HG02642 (cell line): ENCODE measurements around the gene SETD3.

Experiments
- ATAC-seq: cut with Tn5 transposase; IDR thresholded peaks from one replicate; pipeline ENCODE4 v1.9.1; 2021; ENCODE audit warnings: mild to moderate bottlenecking; ENCODE audit not compliant: unreplicated experiment, poor library complexity

The SETD3 gene

DNA sequence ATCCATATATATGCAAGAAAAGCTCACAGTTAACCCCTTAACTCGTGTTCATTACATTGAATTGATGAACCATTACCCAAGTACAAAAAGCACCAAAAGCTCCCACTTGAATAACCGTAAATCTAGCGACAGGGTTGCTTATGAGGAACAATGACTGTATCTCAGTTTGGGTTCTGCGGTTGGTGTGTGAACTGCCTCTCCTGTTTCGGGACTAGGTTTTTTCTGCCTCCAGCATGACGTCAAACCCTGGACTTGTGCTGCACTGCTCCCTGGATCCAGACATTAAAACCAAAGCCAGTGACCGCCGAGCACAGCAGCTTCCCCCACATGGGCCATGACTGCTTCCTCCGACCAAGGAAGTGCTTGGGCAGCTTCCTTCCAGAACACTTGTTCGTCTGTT is 77.7 kb downstream of the SETD3 start:
- ATAC-seq, result no peak

DNA sequence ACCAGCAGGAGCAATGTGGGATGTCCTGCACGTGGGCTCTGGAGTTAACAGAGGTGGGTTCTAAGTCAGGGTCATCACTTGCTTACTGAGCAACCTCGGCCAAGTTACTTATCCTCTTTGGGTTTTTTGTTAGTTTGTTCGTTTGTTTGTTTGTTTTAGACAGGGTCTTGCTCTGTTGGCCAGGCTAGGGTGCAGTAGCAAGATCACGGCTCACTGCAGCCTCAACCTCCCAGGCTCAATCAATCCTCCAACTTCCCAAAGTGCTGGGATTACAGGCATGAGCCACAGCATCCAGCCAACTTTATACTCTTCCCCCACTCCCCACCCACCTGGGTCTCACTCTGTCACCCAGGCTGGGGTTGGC is 78.4 kb downstream of the SETD3 start:
- ATAC-seq, result no peak

DNA sequence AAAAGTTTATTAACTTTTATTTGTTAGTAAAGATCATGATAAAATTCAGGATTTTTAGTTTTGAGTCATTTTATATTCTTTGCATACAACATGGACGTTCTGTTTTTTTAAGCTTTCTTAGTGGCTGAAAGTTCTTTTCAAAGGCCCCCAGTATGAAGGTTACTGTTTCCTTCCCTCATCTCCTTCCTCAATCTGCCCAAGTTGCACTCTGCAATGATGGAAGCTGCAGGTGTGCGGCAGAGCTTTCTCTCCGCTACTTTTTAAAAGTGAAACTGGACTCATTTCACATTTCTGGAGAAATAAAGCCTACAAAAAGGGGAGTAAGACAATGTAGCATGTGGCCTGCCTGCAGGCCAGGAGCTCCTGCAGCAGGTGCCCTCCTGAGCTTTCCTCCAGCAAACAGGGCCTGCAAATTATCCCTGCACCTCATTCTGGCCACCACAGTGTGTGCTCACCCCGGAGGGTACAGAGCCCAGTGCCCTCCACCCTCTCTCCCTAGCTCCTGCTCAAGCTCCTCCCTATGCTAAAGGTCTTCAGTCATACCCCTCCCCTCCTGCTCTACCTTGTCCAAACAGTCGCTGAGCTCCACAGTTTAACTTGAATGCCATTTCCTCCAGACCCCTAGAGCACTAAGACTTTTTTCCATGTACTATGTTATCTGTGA is 78.9 kb downstream of the SETD3 start:
- no peak for ATAC-seq

DNA sequence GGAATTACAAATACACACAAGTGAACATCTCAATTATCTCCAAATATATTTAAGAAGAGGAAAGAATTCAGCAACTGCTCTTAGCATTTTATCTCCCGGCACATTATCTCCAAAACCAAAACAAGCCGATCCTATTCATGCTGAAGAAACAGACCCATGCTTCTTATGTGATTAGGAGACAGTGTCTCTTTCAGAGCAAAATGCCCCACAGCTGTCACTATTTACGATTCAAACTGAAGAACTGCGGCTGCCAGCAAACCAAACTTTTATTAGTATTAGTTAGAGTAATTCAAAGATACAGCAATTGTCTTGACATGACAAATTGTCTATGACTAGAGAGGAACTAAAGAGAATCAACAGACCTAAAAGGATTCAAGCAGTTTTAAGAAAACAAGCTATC is 79.4 kb downstream of the SETD3 start:
- ATAC-seq, result no peak

DNA sequence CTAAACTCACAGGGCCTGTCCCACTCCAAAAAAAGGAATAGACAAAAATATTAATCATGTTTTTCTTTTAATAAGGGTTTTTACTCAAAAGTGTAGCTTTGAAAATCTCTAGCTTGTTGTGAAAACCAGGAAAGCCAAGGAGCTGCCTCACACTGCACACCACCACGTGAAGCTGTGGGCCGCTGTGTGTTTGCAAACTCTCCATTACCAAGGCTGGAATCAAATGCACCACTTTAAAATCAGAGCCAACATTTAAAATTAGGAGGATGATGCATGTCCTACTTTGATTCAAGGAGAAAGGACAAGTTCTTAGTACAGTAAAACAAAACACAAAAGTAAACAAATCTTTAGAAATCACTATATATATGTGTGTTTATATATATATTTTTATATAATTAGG is 83.0 kb downstream of the SETD3 start:
- ATAC-seq, result no peak

DNA sequence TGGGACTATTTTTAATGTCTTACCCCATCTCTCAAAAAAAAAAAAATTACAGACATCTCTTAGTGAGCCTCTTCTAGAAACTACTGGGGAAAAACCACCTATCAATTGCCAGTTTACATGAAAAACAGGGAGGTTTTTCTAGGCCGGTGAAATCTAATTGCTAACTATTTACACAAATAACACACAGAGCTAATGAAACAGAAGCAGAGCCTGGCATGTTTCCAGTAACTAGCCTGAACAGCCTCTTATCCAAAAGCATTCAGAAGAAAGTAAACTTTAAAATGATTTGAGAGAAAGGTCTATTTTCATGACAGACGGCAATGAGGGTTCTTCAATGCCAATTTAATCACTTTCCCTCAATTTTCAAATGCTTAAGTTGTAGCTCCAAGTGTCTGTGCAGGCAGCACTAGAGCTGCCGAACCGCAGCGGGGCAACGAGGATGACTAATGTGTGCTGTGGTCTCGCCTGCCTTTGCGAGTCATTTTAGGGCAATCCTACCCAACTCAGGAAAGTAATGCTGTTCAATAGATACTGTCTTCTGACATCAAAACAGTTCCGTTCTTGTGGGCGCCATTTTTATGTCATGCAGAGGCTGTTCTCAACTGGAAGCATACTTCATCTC is 84.6 kb downstream of the SETD3 start:
- no peak for ATAC-seq

DNA sequence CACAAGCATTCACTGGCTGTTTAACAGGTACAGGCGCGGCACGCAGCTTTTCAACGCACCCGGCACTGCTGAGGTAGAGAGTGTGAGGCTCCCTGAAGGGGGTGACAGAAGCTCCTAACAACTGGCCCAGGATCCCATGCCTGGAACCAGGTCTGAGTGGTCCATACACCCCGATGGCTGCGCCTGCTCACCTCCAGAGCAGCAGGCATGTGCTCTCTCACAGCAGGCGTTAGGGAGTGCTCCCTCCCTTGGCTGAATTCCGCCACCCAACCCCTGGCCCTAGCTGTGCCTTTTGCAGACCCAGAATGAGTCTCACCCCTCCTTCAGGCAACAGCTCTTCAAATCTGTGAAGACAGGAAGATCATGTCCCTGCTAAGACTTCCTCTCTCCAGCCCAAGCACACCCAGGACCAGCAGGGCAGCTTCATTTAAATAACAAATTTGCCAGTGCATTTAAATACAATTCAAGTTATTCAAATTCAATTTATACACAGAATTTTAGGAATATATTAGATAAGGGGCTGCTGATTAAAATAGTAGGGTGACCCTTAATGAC is 86.0 kb downstream of the SETD3 start:
- ATAC-seq, result no peak

DNA sequence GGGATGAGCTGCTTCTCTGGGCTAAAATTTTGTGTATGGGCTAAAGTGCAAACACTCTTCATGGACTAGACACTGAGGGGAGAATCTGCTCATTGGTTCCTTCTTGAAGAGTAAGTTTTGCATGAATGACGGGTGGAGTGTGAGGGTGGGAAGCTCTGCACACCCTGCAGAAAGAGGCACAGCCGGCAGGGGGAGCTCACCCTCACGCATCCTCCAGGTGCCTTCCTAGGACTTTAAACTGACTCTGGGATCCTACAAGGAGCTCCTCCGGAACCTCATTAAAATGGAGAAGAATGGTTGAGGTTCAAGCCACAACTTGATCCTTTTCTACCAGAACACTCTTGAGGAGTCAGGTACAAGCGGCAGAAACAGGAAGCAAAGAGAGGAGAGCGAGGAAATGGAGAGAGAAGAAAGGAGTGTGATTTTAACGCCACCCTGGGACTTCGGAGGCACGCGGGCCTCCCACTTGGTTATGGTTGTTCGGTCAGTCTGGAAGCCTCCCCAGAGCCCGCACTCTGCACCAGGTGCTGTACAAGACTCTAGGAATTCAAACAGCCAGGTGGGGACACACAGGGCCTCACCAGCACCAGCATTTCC is 87.5 kb downstream of the SETD3 start:
- ATAC-seq, result peak; percentile 60

DNA sequence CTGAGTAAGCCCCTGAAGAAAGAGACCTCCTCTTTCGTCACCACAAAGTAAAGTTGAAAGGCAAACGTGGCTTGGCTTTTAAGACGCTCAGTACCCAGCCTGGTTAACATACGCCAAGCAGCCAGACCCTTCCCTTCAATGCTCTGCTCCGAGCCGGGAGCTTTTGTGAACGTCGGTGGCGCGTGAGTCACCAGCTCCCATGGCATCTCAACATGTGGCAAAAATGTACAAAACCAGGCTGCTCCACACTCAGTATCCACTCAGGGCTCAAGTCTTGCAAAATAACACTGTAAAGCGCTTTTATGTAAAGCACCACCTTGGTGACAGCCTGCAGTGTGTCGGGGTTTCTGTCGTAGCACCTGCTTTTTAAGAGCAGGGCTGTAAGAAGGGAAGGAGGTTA is 89.0 kb downstream of the SETD3 start:
- ATAC-seq, result no peak

DNA sequence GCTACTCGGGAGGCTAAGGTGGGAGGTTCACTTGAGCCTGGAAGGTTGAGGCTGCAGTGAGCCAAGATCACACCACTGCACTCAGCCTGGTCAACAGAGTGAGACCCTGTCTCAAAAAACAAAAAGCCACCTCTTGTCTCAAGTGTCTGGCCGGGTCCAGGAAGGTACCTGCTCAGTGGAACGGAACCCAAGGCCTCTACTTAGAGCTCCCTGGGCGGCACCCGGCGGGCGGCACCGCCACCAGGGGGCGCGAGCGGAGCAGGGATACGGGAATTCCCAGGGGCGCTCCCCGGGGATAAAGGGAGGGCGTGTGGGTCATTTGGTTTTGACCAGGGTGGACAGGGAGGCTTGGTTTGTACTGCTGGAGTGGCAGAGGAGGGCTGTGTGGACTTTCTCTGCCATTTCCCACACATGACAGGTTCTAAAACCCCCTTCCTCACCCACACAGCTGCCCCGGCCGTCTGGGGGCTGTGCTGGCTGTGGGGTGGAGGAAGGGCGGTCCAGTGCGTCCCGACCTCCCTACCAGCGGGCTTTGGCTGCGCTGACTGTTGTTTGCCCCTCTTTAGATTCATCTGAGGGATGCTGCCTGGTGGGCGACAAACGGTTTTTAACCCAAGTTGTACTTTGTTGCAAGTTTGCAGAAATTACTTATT is 91.4 kb downstream of the SETD3 start:
- peak; percentile 54 for ATAC-seq

DNA sequence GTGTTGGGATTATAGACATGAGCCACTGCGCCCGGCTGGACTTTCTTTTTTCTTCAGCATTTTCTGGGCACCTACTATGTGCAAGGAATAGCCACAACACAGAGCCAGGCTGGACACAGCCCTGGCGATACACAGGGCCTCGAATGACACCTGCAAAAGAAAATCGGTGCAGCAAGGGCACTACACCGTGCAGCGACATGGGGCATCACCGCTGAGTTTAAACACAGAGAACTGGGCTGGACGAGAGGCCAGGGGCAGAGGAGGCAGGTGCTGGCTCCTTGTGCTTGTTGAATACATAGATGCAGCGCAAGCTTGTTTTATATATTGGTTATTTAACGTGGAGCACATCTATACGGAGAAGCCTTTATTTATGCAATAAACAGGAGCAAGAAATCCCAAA is 92.4 kb downstream of the SETD3 start:
- ATAC-seq, result no peak

DNA sequence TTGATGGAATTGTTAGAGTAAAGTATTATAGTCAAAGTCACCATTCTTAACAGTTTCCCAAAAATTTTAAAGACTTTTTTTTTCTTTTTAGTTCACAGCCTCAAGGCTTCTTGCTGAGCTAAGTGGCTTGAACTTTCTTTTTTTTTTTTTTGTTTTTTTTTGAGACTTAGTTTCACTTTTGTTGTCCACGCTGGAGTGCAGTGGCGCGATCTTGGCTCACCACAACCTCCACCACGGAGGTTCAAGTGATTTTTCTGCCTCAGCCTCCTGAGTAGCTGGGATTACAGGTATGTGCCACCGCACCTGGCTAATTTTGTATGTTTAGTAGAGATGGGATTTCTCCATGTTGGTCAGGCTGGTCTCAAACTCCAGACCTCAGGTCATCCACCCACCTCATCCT is 92.8 kb downstream of the SETD3 start:
- ATAC-seq, result no peak

DNA sequence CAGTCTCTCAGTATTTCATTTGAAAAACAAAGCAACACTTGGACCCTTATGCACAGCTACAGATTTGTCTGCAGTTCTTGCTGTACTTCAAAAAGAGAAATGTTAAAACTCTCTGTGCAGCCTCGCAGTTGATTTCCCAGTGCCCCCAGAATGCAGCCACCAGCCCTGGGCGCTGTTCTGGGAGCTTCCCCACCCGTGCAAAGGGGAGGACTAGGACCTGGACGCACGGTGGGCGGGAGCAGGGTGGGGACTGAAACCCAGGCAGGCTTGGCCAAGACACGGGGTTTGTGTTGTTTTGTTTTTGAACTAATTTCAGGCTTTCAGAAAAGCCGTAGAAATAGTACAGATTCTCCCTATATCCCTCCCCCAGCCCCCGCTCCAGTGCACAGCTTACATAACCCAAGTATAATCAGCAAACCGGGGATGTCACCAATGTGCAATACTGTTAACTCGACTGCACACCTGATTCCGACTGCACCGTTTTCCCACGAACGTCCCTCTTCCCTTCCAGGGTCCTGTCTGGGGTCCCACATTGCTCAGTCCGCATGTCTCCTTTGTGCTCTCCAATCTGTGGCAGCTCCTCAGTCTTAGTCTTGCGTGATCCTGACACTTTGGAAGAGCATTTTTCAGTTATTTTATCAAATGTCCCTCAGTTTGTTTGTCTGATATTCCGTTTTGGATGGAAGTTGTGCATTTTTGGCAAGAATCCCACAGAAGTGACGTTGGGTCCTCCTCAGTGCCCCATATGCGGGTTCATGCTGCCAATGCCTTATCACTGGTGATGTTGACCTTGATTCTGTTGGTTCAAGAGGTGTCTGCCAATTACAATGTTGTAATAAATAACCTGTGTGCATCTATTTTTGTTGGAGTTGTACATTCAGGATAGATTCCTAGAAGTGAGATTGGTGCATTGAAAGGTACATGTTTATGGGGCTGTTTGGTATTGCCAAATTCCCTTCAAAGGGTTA is 95.9 kb downstream of the SETD3 start:
- no peak for ATAC-seq

DNA sequence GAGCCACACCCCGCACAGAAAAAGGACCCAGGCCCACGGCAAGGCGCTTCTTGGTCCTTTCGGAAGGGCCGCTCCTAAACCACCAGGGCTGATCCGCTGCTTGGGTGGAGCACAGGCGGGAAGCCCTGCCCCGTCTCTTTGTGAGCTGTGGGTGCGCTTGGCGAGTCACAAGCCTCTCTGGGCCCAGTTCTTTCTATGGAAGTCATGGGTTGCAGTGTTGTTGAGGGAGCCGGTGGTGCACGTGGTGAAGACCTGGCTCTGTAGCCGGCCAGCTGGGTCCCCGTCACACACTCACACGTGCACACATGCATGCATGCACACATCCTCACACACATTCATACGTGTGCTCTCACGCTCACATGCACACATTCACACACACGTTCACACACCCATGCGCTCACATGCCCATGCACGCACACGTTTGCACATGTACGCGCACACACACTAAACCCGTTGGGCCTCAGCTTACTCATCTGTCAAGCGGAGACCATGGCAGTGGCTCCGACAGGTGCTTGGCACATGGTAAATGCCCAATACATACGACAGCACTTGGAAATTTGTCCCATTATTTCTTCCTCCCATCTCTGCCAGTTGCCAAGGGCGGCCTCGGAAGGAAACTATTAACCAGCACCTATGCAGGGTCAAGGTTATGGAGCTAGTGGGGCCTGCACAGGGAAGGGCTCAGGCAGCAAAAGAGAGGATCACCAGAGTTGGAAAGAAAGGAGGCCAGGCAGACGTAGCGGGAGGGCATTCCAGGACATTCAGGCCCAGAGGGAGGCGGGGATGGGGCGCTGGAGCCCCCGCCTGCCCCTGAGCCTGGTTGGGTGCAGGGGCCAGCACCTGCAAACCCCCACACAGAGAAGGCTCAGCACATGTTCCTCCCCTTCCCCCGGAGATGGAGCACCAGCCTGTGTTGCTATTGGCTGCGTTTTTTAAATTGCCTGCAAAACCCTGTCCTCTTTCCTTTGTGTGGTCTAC is 96.9 kb downstream of the SETD3 start:
- no peak for ATAC-seq

DNA sequence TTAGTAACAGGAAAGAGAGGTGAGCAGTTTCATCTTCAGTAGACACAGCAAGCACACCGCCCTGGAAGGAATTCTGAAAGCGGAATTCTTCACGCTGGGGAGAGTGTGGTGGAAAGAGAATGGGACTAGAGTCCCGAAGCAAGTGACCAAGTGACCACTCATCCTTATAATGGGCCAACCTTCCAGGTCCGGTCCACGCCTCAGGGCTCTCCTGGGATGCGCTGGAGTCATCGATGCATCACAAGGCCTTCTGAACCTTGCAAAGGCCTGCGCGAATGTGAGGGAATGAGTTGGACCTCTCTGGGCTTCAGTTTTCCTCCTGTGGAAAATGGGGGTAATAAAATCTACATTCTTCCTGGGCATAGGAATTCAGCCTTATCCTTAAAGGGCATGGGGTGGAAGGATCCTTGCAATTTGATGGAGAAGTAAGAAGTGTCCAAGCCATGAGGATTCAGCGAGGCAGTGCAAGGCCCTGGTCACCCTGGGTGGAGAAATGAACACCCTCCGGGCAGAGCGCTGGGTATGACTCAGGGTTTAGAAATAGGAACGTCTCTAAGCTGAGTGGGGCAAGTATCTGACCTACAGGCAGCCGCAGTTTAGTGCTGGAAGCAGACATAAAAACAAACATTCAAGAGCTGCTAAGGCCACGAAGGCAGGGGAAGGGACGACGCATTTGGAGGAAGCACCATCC is 97.7 kb downstream of the SETD3 start:
- ATAC-seq, result no peak

DNA sequence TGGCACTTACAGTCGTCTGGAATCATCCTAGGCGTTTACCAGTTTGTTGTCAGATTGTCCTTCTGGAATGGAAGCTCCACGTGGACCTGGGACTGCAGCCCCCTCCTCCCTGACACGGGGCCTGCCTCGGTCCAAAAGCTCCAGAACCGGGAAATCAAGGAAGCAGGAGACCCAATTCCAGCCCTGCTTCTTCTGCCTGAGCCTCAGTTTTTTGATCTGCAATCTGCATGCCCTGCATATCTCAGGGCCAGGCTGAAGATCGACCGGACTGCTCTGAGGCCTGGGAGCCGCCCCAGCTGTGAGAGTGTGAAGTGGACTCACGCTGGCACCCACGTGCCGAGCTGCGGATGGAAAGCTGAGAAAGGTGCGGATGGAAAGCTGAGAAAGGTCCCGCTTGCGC is 98.6 kb downstream of the SETD3 start:
- no peak for ATAC-seq

DNA sequence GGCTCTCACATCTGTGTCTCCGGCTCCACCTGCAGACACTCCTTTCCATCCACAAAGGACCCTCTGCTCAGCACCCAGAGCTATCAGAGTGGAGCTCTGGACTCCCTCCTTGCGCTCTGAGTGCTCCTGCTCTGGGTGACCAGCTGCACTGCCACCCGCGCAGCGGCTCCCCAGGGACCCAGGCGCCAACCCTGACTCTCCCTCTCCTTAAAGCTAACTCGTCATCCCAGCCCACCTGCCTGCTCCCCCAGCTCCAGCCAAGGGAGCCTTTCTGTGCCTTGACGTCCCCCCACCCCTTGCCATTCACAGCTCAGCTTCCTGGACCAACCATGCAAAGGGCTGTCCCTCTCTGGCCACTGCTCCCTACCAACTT is 99.0 kb downstream of the SETD3 start:
- no peak for ATAC-seq

DNA sequence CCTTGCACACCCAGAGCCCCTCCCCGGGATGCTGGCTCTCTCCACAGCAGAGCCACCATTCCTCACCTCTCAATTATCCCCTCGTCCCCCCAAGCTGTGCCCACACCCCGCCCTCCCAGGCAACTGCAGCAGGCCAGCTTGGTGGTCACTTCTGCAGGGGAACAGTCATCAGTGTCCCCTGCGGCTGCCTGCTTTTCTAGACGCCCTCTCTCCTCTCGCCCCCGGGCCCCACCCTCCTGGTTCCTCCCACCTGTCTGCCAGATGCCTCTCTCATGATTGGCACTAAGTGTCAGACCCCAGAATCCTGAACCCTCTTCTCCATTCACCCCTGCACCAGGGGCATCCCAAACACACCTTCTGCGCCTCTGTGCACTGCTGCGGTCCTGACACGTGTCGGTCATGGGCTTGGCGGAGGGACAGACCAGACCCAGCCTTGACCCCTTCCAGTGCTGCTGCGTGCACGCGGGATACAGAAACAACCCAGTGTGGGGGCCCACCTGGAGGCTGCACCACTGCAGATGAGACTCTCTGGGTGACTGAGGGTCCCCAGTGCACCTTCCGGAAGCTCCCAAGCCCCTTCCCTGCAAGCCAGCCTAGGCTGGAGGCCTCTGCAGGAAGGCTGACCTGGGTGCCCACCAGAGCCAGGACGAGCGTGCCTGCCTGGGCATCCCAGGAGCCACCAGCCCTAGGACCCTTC is 99.5 kb downstream of the SETD3 start:
- no peak for ATAC-seq
